GM12878 (cell line): ENCODE results near the gene BBS10. TPM values are rescaled to one million over a fixed set of nuclear protein-coding genes. Genes with fewer than 3 reads are reported as not detected.
A peak's percentile ranks its signal among the peaks of the same experiment; 100 is the strongest.

ENCODE experiments used
- ATF2 ChIP-seq: IDR thresholded peaks from 2 replicates; pipeline ENCODE4 v1.6.1; 2012; ENCODE audit warnings: low read length, inconsistent platforms
- BRCA1 ChIP-seq: IDR thresholded peaks from 2 replicates; pipeline ENCODE4 v1.6.1; 2011; ENCODE audit warnings: low read depth, low read length, improper control_type of control experiment
- CHD1 ChIP-seq: IDR thresholded peaks from 2 replicates; pipeline ENCODE4 v1.6.1; 2012; ENCODE audit warnings: low read depth, low read length, improper control_type of control experiment
- CREM ChIP-seq: IDR thresholded peaks from 2 replicates; pipeline ENCODE4 v1.6.1; 2014; ENCODE audit warnings: antibody characterized with exemption, low read depth
- EGR1 ChIP-seq, 2 experiments: IDR thresholded peaks; 1 replicate in 1 of 2; 2 replicates in 1 of 2; pipeline ENCODE4 v1.6.1; 2011 to 2012; ENCODE audit warnings: low read depth in 2 of 2, low read length in 2 of 2, borderline replicate concordance in 1 of 2, mild to moderate bottlenecking in 1 of 2, moderate library complexity in 1 of 2
- HDAC2 ChIP-seq: fragments of 200-600 bp; sonication (generic); IDR thresholded peaks from 2 replicates; pipeline ENCODE4 v1.6.1; 2017
- PRDM15 ChIP-seq: fragments of 450-650 bp; formaldehyde crosslinking; IDR thresholded peaks from 2 replicates; pipeline ENCODE4 v1.4.0; 2020; ENCODE audit warnings: mild to moderate bottlenecking, moderate library complexity
- RAD51 ChIP-seq: fragments of 450-650 bp; IDR thresholded peaks from 2 replicates; pipeline ENCODE4 v1.6.1; 2016; ENCODE audit warnings: moderate library complexity, mild to moderate bottlenecking, inconsistent platforms
- SIN3A ChIP-seq: IDR thresholded peaks from 2 replicates; pipeline ENCODE4 v1.6.1; 2012; ENCODE audit warnings: low read depth, low read length, improper control_type of control experiment
- SKIL ChIP-seq: fragments of 450-650 bp; IDR thresholded peaks from 2 replicates; pipeline ENCODE4 v1.6.1; 2017; ENCODE audit warnings: mild to moderate bottlenecking, low read depth, inconsistent platforms; ENCODE audit not compliant: poor library complexity, severe bottlenecking
- SUPT20H ChIP-seq: IDR thresholded peaks from 2 replicates; pipeline ENCODE4 v1.6.1; 2011; ENCODE audit warnings: low read depth, mild to moderate bottlenecking, low read length, moderate library complexity, borderline replicate concordance; ENCODE audit not compliant: control insufficient read depth
- TCF3 ChIP-seq: IDR thresholded peaks from 2 replicates; pipeline ENCODE4 v1.6.1; 2012; ENCODE audit warnings: low read depth, mild to moderate bottlenecking, low read length, borderline replicate concordance; ENCODE audit not compliant: insufficient read depth
- ZBED1 ChIP-seq: IDR thresholded peaks from 2 replicates; pipeline ENCODE4 v1.6.1; 2016; ENCODE audit warnings: borderline replicate concordance
- ZNF622 ChIP-seq: fragments of 450-650 bp; IDR thresholded peaks from 2 replicates; pipeline ENCODE4 v1.6.1; 2017; ENCODE audit warnings: mild to moderate bottlenecking, inconsistent platforms
- ZNF687 ChIP-seq: fragments of 450-650 bp; IDR thresholded peaks from 2 replicates; pipeline ENCODE4 v1.6.1; 2017; ENCODE audit warnings: mild to moderate bottlenecking, moderate library complexity
- ZZZ3 ChIP-seq: IDR thresholded peaks from 2 replicates; pipeline ENCODE4 v1.6.1; 2011; ENCODE audit warnings: low read depth; ENCODE audit not compliant: control insufficient read depth, insufficient read length
- polyA plus RNA-seq, 11 experiments: library from polyadenylated mRNA; depleted of rRNA in 4 of 11; unstranded in 6 of 11; stranded (reverse) in 5 of 11; fragments of >200 nt; fragmentation: Nextera tagmentation in 4 of 11; fragmentation: Illumina TruSeq in 1 of 11; extraction: Ambion mirVana in 4 of 11; extraction: Trizol in 1 of 11; gene quantifications; 1 replicate in 1 of 11; 2 replicates in 10 of 11; pipeline versions ENCODE4 v1.2.1 to v1.2.3, GENCODE V29; 2011 to 2016; ENCODE audit warnings: inconsistent platforms in 2 of 11, missing spikeins in 2 of 11, low read depth in 1 of 11
- total RNA-seq, 4 experiments: library from RNA; depleted of rRNA in 3 of 4; stranded (reverse); fragments of >200 nt in 3 of 4; fragmentation: Illumina TruSeq in 1 of 4; extraction: Trizol in 1 of 4; gene quantifications; 2 replicates each; pipeline versions ENCODE4 v1.2.1 to v1.2.3, GENCODE V29; 2013 to 2021

BBS10 gene
- total and polyA plus RNA-seq, 10 of the 15 experiments (the other 5 are each of a cell fraction or from before 2014, with no cell fraction given) = 1.2 to 9.8 (median 5.9) TPM

GRCh38 chr12:76348079-76348901 lies at the start of gene BBS10 (continued):
- no peak for TF ChIP-seq EGR1 (IDR thresholded peaks at IDR 0.05; ENCODE audit: borderline replicate concordance in 1 of 2, low read depth in 2 of 2, low read length in 2 of 2)
- no peak for TF ChIP-seq BRCA1
- no peak for TF ChIP-seq PRDM15 (CRISPR knock-in tag)
- TF ChIP-seq RAD51 = no peak
- TF ChIP-seq CREM = 0 out of 2 replicates have a peak, but pooled peaks have one; percentile 42
- TF ChIP-seq ZNF622 = no peak
- TF ChIP-seq TCF3 = 0 out of 2 replicates have a peak, but pooled peaks have one; percentile 52
- TF ChIP-seq ZNF687 = peak; percentile 70; the same call in 1 of the 2 replicates
- TF ChIP-seq CHD1 = no peak
- TF ChIP-seq SUPT20H = no peak
- peak; percentile 77 for TF ChIP-seq ZBED1
- TF ChIP-seq SKIL = no peak
- TF ChIP-seq SIN3A = no peak
- TF ChIP-seq ZZZ3 = no peak
- TF ChIP-seq ATF2 = no peak
- TF ChIP-seq HDAC2 = no peak
